ENCODE data around the gene CYP26C1. TPM values are rescaled to one million over a fixed set of nuclear protein-coding genes. Genes with fewer than 3 reads are reported as not detected.
A peak's percentile ranks its signal among the peaks of the same experiment; 100 is the strongest.

The CYP26C1 gene
- total and polyA plus RNA-seq, 8 donors = 0.09 to 0.42 (median 0.18) TPM; not detected in 5

- DNase-seq (peak in 1 of 4 donors; percentile 77), ATAC-seq (peak; percentile 20)
- TF ChIP-seq, protein P1, sequence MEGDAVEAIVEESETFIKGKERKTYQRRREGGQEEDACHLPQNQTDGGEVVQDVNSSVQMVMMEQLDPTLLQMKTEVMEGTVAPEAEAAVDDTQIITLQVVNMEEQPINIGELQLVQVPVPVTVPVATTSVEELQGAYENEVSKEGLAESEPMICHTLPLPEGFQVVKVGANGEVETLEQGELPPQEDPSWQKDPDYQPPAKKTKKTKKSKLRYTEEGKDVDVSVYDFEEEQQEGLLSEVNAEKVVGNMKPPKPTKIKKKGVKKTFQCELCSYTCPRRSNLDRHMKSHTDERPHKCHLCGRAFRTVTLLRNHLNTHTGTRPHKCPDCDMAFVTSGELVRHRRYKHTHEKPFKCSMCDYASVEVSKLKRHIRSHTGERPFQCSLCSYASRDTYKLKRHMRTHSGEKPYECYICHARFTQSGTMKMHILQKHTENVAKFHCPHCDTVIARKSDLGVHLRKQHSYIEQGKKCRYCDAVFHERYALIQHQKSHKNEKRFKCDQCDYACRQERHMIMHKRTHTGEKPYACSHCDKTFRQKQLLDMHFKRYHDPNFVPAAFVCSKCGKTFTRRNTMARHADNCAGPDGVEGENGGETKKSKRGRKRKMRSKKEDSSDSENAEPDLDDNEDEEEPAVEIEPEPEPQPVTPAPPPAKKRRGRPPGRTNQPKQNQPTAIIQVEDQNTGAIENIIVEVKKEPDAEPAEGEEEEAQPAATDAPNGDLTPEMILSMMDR (IDR thresholded peaks at IDR 0.05) = no peak
- intact Hi-C loops (cut with DNase I) = no loop called here
- Histone ChIP-seq H3K27me3 (peaks cover 71 to 74% of the 10 kb centered on the region in 2 donors), H3K4me3 (peak overlapping the region; percentile 5 to 17), H3K4me1 (peaks cover 16 to 31% of the 10 kb centered on the region in 2 donors), H3K36me3 (peaks cover 0 to 46% of the 10 kb centered on the region in 2 donors), H3K9me3 (no peaks in the 10 kb centered on the region), H3K27ac (no peak overlapping the region)
Measured at GRCh38 chr10:93061594-93062513, 1.3 kb downstream of the CYP26C1 start.

- Histone ChIP-seq H3K4me3 (peak overlapping the region; percentile 5 to 17), H3K9me3 (no peaks in the 10 kb centered on the region), H3K4me1 (peaks cover 16 to 31% of the 10 kb centered on the region in 2 donors), H3K36me3 (peaks cover 0 to 46% of the 10 kb centered on the region in 2 donors), H3K27me3 (peaks cover 78 to 81% of the 10 kb centered on the region in 2 donors), H3K27ac (no peak overlapping the region)
- DNase-seq (peak in 2 of 4 donors; percentile 50 to 84), ATAC-seq (peak; percentile 88)
- intact Hi-C loops (cut with DNase I) = no loop called here
- TF ChIP-seq, protein P1 (IDR thresholded peaks at IDR 0.05) = peak; percentile 37 to 54
Measured at GRCh38 chr10:93062514-93063143, 2.0 kb downstream of the CYP26C1 start.

DNA sequence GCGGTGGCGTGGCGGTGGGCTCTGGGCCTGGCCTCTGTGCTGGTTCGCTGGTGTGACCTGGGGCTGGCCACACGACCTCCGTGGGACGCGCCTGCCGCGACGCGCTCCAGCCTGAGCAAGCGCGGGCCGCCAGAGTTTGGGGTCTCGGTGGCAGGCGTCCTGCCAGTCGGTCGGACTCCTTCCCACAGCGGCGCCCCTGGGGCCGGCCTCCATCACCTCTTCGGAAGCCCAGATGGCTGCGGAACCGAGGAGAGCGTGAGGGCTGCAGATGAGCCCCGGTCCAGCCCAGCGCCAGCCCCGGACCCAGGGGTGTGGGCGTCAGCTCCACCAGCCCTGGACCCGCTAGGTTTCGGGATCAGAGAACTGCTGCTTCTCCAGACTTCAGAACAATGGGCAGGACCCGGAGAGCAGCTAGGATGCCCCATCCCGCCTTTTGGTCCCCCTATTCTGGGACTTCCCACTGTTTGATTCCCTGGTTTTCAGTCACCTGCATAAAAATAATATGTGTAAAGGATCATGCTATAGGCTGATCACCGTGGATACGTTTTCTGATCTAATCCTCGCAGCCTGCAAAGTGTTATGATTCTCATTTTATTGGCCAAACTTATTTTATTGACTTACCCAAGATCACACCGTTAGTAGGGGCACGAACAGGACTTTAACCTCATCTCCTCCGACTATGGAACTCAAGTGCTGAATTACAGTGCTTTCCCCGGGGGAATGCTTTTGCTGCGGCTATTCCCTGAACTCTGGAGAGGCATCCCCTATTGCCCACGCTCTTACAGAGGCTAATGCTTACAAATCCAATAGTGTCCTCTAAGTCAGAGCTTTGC, 2.8 kb downstream of the CYP26C1 start:
- DNase-seq (peak in 1 of 4 donors; percentile 79), ATAC-seq (no peak)
- TF ChIP-seq, protein P1 (IDR thresholded peaks at IDR 0.05) = no peak
- Histone ChIP-seq H3K9me3 (no peaks in the 10 kb centered on the region), H3K27ac (no peak overlapping the region), H3K36me3 (peaks cover 0 to 41% of the 10 kb centered on the region in 2 donors), H3K4me1 (peaks cover 16 to 34% of the 10 kb centered on the region in 2 donors), H3K4me3 (no peak overlapping the region), H3K27me3 (peaks cover 86 to 89% of the 10 kb centered on the region in 2 donors)
- intact Hi-C loops (cut with DNase I) = no loop called here

- intact Hi-C loops (cut with DNase I) = no loop called here
- Histone ChIP-seq H3K9me3 (no peaks in the 10 kb centered on the region), H3K4me3 (no peak overlapping the region)
Measured at GRCh38 chr10:93063977-93064660, 3.5 kb downstream of the CYP26C1 start.

More at GRCh38 chr10:93063977-93064660, 3.5 kb downstream of the CYP26C1 start:
- peaks cover 93 to 96% of the 10 kb centered on the region in 2 donors for H3K27me3 ChIP-seq
- ATAC-seq = no peak
- peaks cover 0 to 33% of the 10 kb centered on the region in 2 donors for H3K36me3 ChIP-seq
- peak in 1 of 4 donors; percentile 57 for DNase-seq
- peaks cover 16 to 41% of the 10 kb centered on the region in 2 donors for H3K4me1 ChIP-seq
- TF ChIP-seq, protein P1 (IDR thresholded peaks at IDR 0.05) = no peak
- no peak overlapping the region for H3K27ac ChIP-seq

All from left lung (tissue), 10 donors.